Activated naive CD8-positive, alpha-beta T cell treated with anti-CD3 and anti-CD28 coated beads, Interleukin-2, amount 50 U/mL, for 16 hours (primary cell): ENCODE results near the gene MAGEA1.
"Not testable (repeated sequence)": the region's sequence is repeated elsewhere in the genome, so short reads cannot be mapped to it uniquely, and the experiment has no call there.

Experiments
- DNase-seq: peaks from one replicate; pipeline ENCODE4 v3.0.0-alpha.2; 2020; ENCODE audit warnings: low read depth, low spot score

Gene MAGEA1, protein sequence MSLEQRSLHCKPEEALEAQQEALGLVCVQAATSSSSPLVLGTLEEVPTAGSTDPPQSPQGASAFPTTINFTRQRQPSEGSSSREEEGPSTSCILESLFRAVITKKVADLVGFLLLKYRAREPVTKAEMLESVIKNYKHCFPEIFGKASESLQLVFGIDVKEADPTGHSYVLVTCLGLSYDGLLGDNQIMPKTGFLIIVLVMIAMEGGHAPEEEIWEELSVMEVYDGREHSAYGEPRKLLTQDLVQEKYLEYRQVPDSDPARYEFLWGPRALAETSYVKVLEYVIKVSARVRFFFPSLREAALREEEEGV

GRCh38 chrX:153179131-153179530 is at the start of gene MAGEA1:
TSS of gene MAGEA1 (plus strand) at chrX:153179284. CDS start at chrX:153182390, 3,106 bp downstream.
- no peak for DNase-seq

DNA sequence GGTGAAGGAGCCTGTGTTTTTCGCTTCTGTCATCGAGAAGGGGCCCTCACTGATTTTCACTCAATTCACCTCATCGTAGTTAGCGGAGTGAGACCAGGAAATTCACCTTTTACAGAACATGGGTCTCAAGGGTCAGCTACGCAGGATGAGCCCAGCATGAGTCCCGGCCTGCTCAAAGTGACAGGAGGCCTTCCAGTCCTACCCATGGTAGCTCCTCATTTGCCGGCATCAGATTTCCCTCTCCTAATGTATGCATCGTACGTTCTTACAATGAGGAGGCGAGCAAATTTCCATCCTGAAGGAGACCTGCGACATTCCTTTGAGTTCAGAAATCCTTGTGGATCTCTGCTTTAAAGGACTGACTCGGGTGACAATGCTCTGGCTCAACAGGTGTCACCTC is 46.2 kb upstream of the MAGEA1 start:
- not testable (repeated sequence) for DNase-seq

- not testable (repeated sequence) for DNase-seq
Measured at GRCh38 chrX:153139074-153139473, 40.0 kb upstream of the MAGEA1 start.

DNA sequence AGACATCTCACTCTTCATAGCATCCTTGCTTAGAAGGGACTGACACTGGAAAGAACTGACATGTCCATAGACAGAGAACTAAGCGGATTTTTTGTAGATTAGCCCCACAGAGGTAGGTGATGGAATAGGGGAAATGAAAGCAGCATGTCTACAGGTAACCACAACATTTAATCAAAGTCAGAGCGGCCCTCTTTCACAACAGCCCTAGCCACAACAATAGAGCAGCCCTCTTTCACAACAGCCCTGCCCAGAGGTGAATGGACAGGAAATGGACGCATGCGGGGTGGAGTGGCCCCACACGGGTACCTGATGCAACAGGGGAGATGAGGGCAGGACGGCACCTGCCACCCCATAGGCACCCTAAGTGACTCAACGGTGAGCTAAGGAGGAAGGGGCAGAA is 32.8 kb upstream of the MAGEA1 start:
- DNase-seq, result not testable (repeated sequence)

GRCh38 chrX:153153516-153153915 is 25.6 kb upstream of the MAGEA1 start:
- no peak for DNase-seq

DNA sequence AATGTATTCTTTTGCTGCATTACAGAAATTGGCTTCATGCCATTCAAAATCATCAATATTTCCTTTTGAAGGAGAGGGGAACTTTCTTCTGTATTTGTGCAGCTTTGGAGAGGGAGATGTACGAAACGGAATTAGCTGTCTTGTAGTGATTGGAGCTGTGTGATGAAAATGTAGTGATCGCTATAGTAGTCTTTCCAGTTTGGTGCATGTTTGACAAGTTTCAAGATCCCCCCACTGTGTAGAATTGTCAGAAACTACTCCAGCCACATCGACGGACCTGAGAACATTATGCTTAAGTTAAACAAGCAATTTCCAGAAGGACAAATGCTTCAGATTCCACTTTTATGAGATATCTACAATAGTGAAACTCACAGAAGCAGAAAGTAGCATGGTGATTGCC is 21.6 kb upstream of the MAGEA1 start:
- DNase-seq, result no peak

DNA sequence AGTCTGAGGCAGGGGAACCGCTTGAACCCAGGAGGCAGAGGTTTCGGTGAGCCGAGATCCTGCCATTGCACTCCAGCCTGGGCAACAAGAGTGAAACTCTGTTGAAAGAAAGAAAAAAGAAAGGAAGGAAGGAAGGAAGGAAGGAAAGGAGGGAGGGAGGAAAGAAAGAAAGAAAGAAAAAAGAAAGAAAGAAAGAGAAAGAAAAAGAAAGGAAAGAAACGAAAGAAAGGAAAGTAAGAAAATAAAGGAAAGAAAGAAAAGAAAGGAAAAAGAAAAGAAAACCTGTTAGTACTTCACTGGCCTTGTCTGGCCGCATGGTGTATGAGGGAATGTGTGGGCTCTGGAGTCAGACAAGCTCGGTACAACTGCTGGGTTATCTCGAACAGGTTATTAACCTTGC is 20.8 kb upstream of the MAGEA1 start:
- DNase-seq, result no peak

DNA sequence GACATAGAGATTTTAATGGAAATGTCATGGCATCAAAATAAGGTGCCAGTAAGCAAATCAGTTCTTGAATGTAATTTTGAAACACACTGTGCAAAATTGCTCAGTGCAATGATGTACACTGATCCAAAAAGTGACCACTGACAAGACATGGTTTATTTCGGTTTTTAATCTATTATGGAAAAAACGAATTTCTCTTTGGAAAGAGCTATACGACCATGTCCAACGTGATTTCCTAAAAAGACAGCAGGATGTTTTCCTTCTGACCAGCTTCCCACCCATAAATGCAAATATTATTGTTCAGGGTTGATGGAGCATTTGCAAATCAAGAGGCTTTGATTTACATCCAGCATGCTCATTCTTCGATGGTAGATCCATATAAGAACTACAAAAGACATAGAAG is 17.1 kb upstream of the MAGEA1 start:
- no peak for DNase-seq

- DNase-seq, result no peak
Measured at GRCh38 chrX:153164733-153165132, 14.4 kb upstream of the MAGEA1 start.

GRCh38 chrX:153168423-153168822 is 10.7 kb upstream of the MAGEA1 start:
- not testable (repeated sequence) for DNase-seq

GRCh38 chrX:153181822-153182221 is 2.7 kb downstream of the MAGEA1 start:
- no peak for DNase-seq

DNA sequence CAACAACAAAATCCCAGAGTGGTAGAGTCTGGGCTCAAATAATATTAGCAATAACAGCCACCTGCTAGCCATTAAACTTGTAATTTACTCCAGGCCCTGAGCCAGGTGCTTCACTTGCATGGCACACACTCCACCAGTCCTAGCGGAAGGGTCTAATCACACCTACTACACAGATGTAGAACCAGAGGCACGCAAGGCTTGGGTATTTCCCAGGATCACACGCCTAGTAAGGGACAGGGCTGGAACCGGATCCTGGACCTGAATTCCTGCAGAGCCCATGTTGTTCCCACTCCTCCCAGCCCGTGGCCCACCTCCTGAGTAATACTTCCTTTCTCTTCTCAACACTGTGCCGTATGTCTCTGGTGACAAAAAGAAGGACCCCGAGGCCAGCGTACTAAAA is 5.7 kb downstream of the MAGEA1 start:
- no peak for DNase-seq

GRCh38 chrX:153190381-153190780 is 11.3 kb downstream of the MAGEA1 start:
- no peak for DNase-seq

DNA sequence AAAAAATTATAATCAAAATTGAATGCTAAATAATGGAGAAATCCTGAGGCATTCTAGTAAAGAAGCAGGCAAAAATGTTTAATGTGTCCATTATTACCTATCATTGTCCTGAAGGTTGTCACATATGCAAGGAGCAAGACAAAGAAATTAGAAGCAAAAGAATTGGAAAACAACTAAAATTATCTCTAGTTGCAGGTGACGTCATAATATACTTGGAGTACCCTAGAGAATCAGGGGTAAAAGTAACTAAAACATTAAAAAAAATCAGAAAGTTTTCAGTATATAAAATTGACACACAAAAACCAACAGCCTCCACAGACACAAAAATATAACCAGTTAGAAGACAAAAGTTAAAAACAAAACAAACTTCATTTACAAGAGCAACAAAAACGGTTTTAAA is 21.4 kb downstream of the MAGEA1 start:
- no peak for DNase-seq

DNA sequence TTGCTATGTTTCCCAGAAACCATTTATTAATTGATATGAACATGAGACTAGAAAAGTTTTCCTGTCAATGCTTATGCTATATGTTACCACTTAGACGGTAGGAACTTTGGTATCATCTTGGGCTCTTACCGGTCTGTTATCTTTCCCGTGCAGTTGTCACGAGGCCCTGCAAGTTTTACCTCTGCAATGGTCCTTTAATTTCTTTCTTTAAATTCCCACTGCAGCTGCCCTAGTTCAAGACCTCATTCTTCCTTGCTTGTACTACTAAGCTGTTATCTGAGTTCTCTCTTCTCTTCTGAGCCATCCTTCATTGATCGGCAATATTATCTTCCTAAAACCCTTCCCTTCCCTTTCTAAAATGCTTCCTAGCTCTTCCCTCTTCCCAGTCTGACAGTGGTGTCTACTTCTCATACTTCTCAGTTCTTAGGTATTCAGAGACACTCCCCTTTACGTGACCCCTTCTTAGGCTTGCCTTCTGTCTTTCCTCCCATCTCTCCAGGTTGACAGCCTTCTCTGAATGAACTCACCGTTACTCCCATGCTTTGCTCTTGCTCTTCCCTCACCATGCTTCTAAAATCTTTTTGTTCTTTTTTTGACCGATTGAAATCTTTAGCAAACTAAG is 27.5 kb downstream of the MAGEA1 start:
- no peak for DNase-seq

GRCh38 chrX:153209347-153209746 is 30.3 kb downstream of the MAGEA1 start:
- DNase-seq, result no peak

- no peak for DNase-seq
Measured at GRCh38 chrX:153214934-153215333, 35.9 kb downstream of the MAGEA1 start.

DNA sequence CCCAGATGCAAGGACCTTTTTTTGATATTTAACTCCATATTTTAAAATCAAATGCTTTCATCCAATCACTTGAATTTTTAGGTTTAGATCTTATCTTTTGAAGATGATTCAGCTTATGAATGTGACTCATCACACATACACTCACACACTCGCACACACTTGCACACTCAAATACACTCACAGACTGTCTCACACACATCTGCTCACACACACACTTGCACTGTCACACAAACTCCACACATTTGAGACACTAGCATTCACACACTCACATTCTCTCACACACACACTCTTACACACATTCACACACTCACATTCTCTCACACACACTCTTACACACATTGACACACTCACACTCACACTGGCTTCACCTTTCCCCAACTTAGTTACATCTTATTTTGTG is 37.8 kb downstream of the MAGEA1 start:
- DNase-seq, result no peak

DNA sequence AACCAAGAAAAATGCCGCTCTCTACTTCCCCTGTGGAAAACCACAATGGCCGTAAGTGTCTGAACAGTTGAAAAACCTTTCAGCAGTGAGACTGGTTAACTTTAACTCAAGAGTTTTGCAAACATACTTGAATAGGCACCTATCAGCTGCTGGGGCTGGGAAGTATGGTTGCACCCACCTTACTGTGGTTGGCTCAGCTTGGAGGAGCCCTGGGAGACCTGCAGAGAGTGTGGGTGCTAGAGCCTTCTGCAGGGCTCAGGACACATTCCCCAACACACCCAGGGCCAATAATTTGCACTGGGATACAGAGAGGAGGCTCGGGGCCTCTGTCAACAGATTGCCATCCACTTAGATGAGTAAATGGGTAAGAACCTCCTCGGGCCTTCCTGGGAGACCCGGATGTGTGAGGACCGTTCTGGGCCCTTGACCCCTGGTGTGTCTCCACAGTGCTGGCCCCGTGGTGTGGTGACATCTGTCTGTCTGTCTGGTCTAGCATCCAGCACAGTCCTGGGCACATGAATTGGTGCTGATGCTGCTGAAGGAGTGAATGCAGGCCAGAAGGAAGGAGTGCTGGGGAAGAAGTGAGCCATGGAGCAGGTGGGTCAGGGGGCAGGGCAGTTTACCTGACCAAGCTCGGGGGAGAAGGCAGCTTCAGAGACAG is 46.5 kb downstream of the MAGEA1 start:
- DNase-seq, result no peak

GRCh38 chrX:153226344-153227185 is 47.5 kb downstream of the MAGEA1 start:
- no peak for DNase-seq
